GM23338 (cell line): ENCODE results near the gene UBE2G2. TPM values are rescaled to one million over a fixed set of nuclear protein-coding genes. Genes with fewer than 3 reads are reported as not detected.

ENCODE experiments used
- ATAC-seq: fragments of 200-7000 bp; cut with Tn5 transposase; 3 replicates; pipeline ENCODE4 v1.9.1; 2020
- DNase-seq: peaks from one replicate; pipeline ENCODE4 v3.0.0-alpha.2; 2015; ENCODE audit warnings: low spot score
- H2AFZ ChIP-seq: fragments of 200-600 bp; sonication (generic); 2 replicates; pipeline ENCODE4 v1.8.0; 2016; ENCODE audit warnings: antibody characterized with exemption, mild to moderate bottlenecking, moderate library complexity
- H3F3A ChIP-seq: fragments of 200-600 bp; sonication (generic); replicated peaks from 2 replicates; pipeline ENCODE4 v1.8.0; 2017; ENCODE audit warnings: antibody characterized with exemption, mixed run types, low read depth
- H3K27ac ChIP-seq: fragments of 200-600 bp; sonication (generic); 2 replicates; pipeline ENCODE4 v1.6.1; 2016; ENCODE audit warnings: low read depth
- H3K27me3 ChIP-seq: fragments of 200-600 bp; sonication (generic); 2 replicates; pipeline ENCODE4 v1.8.0; 2016; ENCODE audit warnings: mild to moderate bottlenecking, mixed run types, moderate library complexity; ENCODE audit not compliant: insufficient read depth
- H3K36me3 ChIP-seq: fragments of 200-600 bp; sonication (generic); 2 replicates; pipeline ENCODE4 v1.8.0; 2016; ENCODE audit warnings: mild to moderate bottlenecking; ENCODE audit not compliant: insufficient read depth
- H3K4me1 ChIP-seq: fragments of 200-600 bp; sonication (generic); 2 replicates; pipeline ENCODE4 v1.8.0; 2016; ENCODE audit warnings: mild to moderate bottlenecking, moderate library complexity; ENCODE audit not compliant: insufficient read depth
- H3K4me2 ChIP-seq: fragments of 200-600 bp; sonication (generic); 2 replicates; pipeline ENCODE4 v1.7.1; 2017; ENCODE audit warnings: mixed run types
- H3K4me3 ChIP-seq: fragments of 200-600 bp; sonication (generic); 2 replicates; pipeline ENCODE4 v1.6.1; 2016; ENCODE audit warnings: mixed run types
- H3K79me2 ChIP-seq: fragments of 200-600 bp; sonication (generic); replicated peaks from 2 replicates; pipeline ENCODE4 v1.8.0; 2017; ENCODE audit warnings: mild to moderate bottlenecking; ENCODE audit not compliant: insufficient read depth
- H3K9me2 ChIP-seq: fragments of 200-600 bp; sonication (generic); 2 replicates; pipeline ENCODE4 v1.8.0; 2017; ENCODE audit not compliant: insufficient read depth
- H4K20me1 ChIP-seq: fragments of 200-600 bp; sonication (generic); replicated peaks from 2 replicates; pipeline ENCODE4 v1.8.0; 2017; ENCODE audit warnings: mild to moderate bottlenecking; ENCODE audit not compliant: insufficient read depth
- H3K27ac Mint-ChIP-seq: 2 replicates; pipeline ENCODE4 v1.8.0; 2020; ENCODE audit warnings: inconsistent platforms, mild to moderate bottlenecking, moderate library complexity, mixed read lengths
- H3K27me3 Mint-ChIP-seq: 3 replicates; pipeline ENCODE4 v1.8.0; 2022; ENCODE audit warnings: low read depth, mild to moderate bottlenecking, moderate library complexity, mixed read lengths, inconsistent platforms; ENCODE audit not compliant: insufficient read depth, poor library complexity
- H3K36me3 Mint-ChIP-seq: 3 replicates; pipeline ENCODE4 v1.8.0; 2021; ENCODE audit warnings: low read depth, mild to moderate bottlenecking, inconsistent platforms, moderate library complexity, mixed read lengths
- H3K4me1 Mint-ChIP-seq: 3 replicates; pipeline ENCODE4 v1.8.0; 2020; ENCODE audit warnings: mild to moderate bottlenecking, inconsistent platforms, mixed read lengths
- H3K4me3 Mint-ChIP-seq: 3 replicates; pipeline ENCODE4 v1.8.0; 2021; ENCODE audit warnings: moderate library complexity, mild to moderate bottlenecking, inconsistent platforms, mixed read lengths
- H3K9me3 Mint-ChIP-seq: 3 replicates; pipeline ENCODE4 v1.8.0; 2020; ENCODE audit warnings: moderate library complexity, mild to moderate bottlenecking, inconsistent platforms, mixed read lengths
- CREB1 ChIP-seq: fragments of 250-450 bp; sonication (Bioruptor Pico); IDR thresholded peaks from 2 replicates; pipeline ENCODE4 v1.5.0; 2020; ENCODE audit warnings: low read depth, mild to moderate bottlenecking, moderate library complexity
- ETS1 ChIP-seq: IDR thresholded peaks from 2 replicates; pipeline ENCODE4 v1.6.1; 2016; ENCODE audit warnings: antibody characterized with exemption
- EZH2 ChIP-seq: fragments of 200-600 bp; sonication (generic); IDR thresholded peaks from one replicate; pipeline ENCODE4 v1.8.0; 2017; ENCODE audit warnings: antibody characterized with exemption, mild to moderate bottlenecking, low read depth; ENCODE audit not compliant: unreplicated experiment
- EZH2phosphoT487 ChIP-seq: fragments of 200-600 bp; sonication (generic); IDR thresholded peaks from one replicate; pipeline ENCODE4 v1.8.1; 2018; ENCODE audit warnings: antibody characterized with exemption; ENCODE audit not compliant: unreplicated experiment
- JUNB ChIP-seq: IDR thresholded peaks from one replicate; pipeline ENCODE4 v1.6.1; 2016; ENCODE audit warnings: antibody characterized with exemption; ENCODE audit not compliant: unreplicated experiment
- NANOG ChIP-seq: IDR thresholded peaks from 2 replicates; pipeline ENCODE4 v1.6.1; 2016; ENCODE audit warnings: antibody characterized with exemption, borderline replicate concordance
- REST ChIP-seq: IDR thresholded peaks from one replicate; pipeline ENCODE4 v1.6.1; 2018; ENCODE audit warnings: antibody characterized with exemption; ENCODE audit not compliant: unreplicated experiment
- STAT1 ChIP-seq: IDR thresholded peaks from one replicate; pipeline ENCODE4 v1.6.1; 2016; ENCODE audit warnings: antibody characterized with exemption; ENCODE audit not compliant: unreplicated experiment
- ZNF114 ChIP-seq: fragments of 250-450 bp; sonication (Bioruptor Pico); IDR thresholded peaks from 2 replicates; pipeline ENCODE4 v1.5.0; 2020; ENCODE audit warnings: mild to moderate bottlenecking, moderate library complexity
- ZNF331 ChIP-seq: fragments of 250-450 bp; sonication (Bioruptor Pico); IDR thresholded peaks from 2 replicates; pipeline ENCODE4 v1.5.0; 2020; ENCODE audit warnings: low read depth, mild to moderate bottlenecking, moderate library complexity
- polyA plus RNA-seq: library from polyadenylated mRNA; unstranded; fragments of >200 nt; fragmentation: Nextera tagmentation; extraction: Ambion mirVana; gene quantifications from 2 replicates; pipeline ENCODE4 v1.2.1, GENCODE V29; 2016
- total RNA-seq: library from RNA; depleted of rRNA; stranded (reverse); fragments of >200 nt; shearing (Covaris generic); gene quantifications from 2 replicates; pipeline ENCODE4 v1.2.3, GENCODE V29; 2014
- TF ChIP-seq, protein P1 (sequence below): fragments of 250-450 bp; sonication (Bioruptor Pico); IDR thresholded peaks from 2 replicates; pipeline ENCODE4 v1.5.0; 2020; ENCODE audit warnings: mild to moderate bottlenecking, moderate library complexity

The UBE2G2 gene
- total and polyA plus RNA-seq, 2 experiments from 2014 or later: 66.4 to 100 TPM

DNA sequence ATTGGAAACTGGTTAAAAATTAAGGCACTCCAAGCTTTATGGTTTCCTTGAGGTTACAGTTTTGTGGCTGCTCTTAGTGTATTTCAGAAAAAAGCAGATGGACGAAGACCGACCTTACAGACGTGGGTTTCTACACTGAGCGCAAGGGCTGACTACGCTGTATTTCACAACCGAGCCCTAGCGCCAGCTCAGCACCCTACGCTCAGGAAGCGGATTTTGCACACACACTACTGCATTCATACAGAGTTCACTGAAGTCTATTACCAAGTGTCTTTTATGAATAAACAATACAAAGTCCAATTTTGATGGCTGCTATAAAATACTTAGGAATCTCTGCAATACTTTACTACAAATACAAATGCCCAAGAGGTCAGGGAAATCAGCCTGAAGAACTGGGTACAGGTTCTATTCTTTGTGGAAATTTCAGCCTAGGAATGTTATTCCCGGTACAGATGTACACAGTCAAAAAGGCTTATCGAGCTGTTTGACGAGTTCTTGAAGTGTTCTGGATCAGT is 48.1 kb upstream of the UBE2G2 start (continued):
- TF ChIP-seq, protein P1, sequence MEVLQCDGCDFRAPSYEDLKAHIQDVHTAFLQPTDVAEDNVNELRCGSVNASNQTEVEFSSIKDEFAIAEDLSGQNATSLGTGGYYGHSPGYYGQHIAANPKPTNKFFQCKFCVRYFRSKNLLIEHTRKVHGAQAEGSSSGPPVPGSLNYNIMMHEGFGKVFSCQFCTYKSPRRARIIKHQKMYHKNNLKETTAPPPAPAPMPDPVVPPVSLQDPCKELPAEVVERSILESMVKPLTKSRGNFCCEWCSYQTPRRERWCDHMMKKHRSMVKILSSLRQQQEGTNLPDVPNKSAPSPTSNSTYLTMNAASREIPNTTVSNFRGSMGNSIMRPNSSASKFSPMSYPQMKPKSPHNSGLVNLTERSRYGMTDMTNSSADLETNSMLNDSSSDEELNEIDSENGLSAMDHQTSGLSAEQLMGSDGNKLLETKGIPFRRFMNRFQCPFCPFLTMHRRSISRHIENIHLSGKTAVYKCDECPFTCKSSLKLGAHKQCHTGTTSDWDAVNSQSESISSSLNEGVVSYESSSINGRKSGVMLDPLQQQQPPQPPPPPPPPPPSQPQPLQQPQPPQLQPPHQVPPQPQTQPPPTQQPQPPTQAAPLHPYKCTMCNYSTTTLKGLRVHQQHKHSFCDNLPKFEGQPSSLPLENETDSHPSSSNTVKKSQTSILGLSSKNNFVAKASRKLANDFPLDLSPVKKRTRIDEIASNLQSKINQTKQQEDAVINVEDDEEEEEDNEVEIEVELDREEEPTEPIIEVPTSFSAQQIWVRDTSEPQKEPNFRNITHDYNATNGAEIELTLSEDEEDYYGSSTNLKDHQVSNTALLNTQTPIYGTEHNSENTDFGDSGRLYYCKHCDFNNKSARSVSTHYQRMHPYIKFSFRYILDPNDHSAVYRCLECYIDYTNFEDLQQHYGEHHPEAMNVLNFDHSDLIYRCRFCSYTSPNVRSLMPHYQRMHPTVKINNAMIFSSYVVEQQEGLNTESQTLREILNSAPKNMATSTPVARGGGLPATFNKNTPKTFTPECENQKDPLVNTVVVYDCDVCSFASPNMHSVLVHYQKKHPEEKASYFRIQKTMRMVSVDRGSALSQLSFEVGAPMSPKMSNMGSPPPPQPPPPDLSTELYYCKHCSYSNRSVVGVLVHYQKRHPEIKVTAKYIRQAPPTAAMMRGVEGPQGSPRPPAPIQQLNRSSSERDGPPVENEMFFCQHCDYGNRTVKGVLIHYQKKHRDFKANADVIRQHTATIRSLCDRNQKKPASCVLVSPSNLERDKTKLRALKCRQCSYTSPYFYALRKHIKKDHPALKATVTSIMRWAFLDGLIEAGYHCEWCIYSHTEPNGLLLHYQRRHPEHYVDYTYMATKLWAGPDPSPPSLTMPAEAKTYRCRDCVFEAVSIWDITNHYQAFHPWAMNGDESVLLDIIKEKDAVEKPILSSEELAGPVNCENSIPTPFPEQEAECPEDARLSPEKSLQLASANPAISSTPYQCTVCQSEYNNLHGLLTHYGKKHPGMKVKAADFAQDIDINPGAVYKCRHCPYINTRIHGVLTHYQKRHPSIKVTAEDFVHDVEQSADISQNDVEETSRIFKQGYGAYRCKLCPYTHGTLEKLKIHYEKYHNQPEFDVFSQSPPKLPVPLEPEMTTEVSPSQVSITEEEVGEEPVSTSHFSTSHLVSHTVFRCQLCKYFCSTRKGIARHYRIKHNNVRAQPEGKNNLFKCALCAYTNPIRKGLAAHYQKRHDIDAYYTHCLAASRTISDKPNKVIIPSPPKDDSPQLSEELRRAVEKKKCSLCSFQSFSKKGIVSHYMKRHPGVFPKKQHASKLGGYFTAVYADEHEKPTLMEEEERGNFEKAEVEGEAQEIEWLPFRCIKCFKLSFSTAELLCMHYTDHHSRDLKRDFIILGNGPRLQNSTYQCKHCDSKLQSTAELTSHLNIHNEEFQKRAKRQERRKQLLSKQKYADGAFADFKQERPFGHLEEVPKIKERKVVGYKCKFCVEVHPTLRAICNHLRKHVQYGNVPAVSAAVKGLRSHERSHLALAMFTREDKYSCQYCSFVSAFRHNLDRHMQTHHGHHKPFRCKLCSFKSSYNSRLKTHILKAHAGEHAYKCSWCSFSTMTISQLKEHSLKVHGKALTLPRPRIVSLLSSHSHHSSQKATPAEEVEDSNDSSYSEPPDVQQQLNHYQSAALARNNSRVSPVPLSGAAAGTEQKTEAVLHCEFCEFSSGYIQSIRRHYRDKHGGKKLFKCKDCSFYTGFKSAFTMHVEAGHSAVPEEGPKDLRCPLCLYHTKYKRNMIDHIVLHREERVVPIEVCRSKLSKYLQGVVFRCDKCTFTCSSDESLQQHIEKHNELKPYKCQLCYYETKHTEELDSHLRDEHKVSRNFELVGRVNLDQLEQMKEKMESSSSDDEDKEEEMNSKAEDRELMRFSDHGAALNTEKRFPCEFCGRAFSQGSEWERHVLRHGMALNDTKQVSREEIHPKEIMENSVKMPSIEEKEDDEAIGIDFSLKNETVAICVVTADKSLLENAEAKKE (CRISPR knock-in tag): no peak
- no peak for TF ChIP-seq JUNB
- no peak for TF ChIP-seq NANOG

- H3K36me3 ChIP-seq: peaks cover 26% of the 10 kb centered on the region; the same call in 1 of the 2 replicates
- no peaks in the 10 kb centered on the region; the same call in none of the 2 replicates for H4K20me1 ChIP-seq
- Mint-ChIP-seq H3K27ac (no peak overlapping the region), H3K9me3 (no peaks in the 10 kb centered on the region; the same call in 2 of the 3 replicates), H3K27me3 (peaks cover 11% of the 10 kb centered on the region), H3K36me3 (peaks cover 36% of the 10 kb centered on the region), H3K4me3 (no peak overlapping the region), H3K4me1 (peaks cover 13% of the 10 kb centered on the region)
- H3K27ac ChIP-seq: no peak overlapping the region
- H3K4me3 ChIP-seq: no peak overlapping the region
- peaks cover 12% of the 10 kb centered on the region; the same call in 1 of the 2 replicates for H3K79me2 ChIP-seq
- peaks cover 11% of the 10 kb centered on the region for H3K4me1 ChIP-seq
- H2AFZ ChIP-seq: no peak overlapping the region
- ATAC-seq: no peak
- H3K9me2 ChIP-seq: no peaks in the 10 kb centered on the region
- H3F3A ChIP-seq: peaks cover 3% of the 10 kb centered on the region; the same call in 1 of the 2 replicates
- no peak overlapping the region for H3K4me2 ChIP-seq
- DNase-seq: no peak
- H3K27me3 ChIP-seq: no peaks in the 10 kb centered on the region
- no peak for TF ChIP-seq ETS1
- TF ChIP-seq ZNF114 (CRISPR knock-in tag): no peak
- TF ChIP-seq NANOG: no peak
- no peak for TF ChIP-seq STAT1
- TF ChIP-seq JUNB: no peak
- TF ChIP-seq REST: no peak
- TF ChIP-seq CREB1 (CRISPR knock-in tag): no peak
- TF ChIP-seq ZNF331 (CRISPR knock-in tag): no peak
- no peak for TF ChIP-seq EZH2
- no peak for TF ChIP-seq EZH2phosphoT487
Observed at GRCh38 chr21:44848821-44849521, 47.4 kb upstream of the UBE2G2 start.
